ENCODE data around the gene MTHFD2.

GRCh38 chr2:74152954-74153353 is 45.5 kb upstream of the MTHFD2 start:
- TF ChIP-seq CTCF (conservative IDR thresholded peaks at IDR 0.05; ENCODE audit: low read depth, low read length) (no peak), EZH2 (IDR thresholded peaks at IDR 0.05; ENCODE audit: low read length, unreplicated experiment) (no peak)

Measured in PC-3 (cell line).